ENCODE measurements around the gene PXDN. TPM values are rescaled to one million over a fixed set of nuclear protein-coding genes. Genes with fewer than 3 reads are reported as not detected.
"Not testable (repeated sequence)": the region's sequence is repeated elsewhere in the genome, so short reads cannot be mapped to it uniquely, and the experiment has no call there.

PXDN gene
- total RNA-seq, 1 donor from 2014 or later: 1.1 TPM

DNA sequence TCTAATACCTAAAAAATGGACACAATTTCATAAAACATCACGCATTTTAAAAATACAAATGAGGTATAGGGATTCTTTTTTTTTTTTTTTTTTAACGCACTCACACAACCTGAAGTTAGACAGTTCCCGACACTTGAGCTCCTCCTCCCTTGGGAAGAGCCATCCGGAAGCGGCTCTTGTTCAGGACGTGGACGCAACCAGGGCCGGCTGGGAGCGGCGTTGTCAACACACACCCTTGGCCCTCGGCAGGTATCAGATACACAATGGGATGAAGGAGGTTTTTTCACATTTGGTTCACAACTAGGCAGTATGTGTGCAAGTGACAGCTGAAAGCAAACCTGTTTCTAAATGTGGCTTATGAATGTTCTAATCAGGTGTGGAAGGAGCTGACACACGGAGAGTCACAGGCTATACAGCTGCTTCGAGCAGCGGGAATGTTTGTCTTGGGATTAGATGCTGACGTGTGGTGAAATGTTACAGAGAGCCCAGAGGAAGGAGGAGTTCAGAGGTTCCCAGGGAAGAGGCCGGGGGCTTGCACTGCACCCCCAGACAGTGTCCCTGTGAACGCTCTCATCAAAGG lies 111.1 kb downstream of the PXDN start:
- Mint-ChIP-seq H3K27ac (no peak overlapping the region), H3K4me3 (no peak overlapping the region), H3K4me1 (no peaks in the 10 kb centered on the region), H3K36me3 (ENCODE audit: low read depth) (no peaks in the 10 kb centered on the region), H3K27me3 (peaks cover 1% of the 10 kb centered on the region), H3K9me3 (no peaks in the 10 kb centered on the region)
- intact Hi-C loops (cut with micrococcal nuclease): no loop called here
- DNase-seq: no peak

- Mint-ChIP-seq H3K4me3 (no peak overlapping the region), H3K4me1 (no peaks in the 10 kb centered on the region), H3K27me3 (peaks cover 1% of the 10 kb centered on the region), H3K27ac (no peak overlapping the region), H3K9me3 (no peaks in the 10 kb centered on the region), H3K36me3 (ENCODE audit: low read depth) (no peaks in the 10 kb centered on the region)
- no peak for DNase-seq
- intact Hi-C loops (cut with micrococcal nuclease): no loop called here
Measured at GRCh38 chr2:1632510-1632909, 111.8 kb downstream of the PXDN start.

DNA sequence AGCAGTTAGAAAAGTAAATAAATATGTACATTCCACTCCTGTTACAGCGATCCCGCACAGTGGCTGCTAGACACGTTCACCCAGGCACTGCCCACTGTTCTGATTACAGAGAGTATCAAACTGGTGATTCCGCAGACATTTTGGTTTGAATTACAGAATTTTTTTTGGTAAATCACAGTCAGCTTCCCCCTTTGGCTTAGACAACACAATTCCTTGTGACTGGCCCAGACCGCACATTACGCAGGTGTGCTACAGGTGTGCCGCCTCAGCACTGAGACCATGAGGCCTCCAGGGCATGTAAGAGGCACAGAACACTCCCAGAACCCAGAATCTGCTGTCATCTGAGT lies 112.3 kb downstream of the PXDN start:
- Mint-ChIP-seq H3K4me3 (no peak overlapping the region), H3K36me3 (ENCODE audit: low read depth) (no peaks in the 10 kb centered on the region), H3K27ac (no peak overlapping the region), H3K27me3 (peaks cover 1% of the 10 kb centered on the region), H3K9me3 (no peaks in the 10 kb centered on the region), H3K4me1 (no peaks in the 10 kb centered on the region)
- intact Hi-C loops (cut with micrococcal nuclease): no loop called here
- no peak for DNase-seq

- Mint-ChIP-seq H3K36me3 (ENCODE audit: low read depth) (no peaks in the 10 kb centered on the region), H3K4me3 (no peak overlapping the region), H3K9me3 (no peaks in the 10 kb centered on the region), H3K27ac (no peak overlapping the region), H3K4me1 (no peaks in the 10 kb centered on the region), H3K27me3 (peaks cover 1% of the 10 kb centered on the region)
- no peak for DNase-seq
- intact Hi-C loops (cut with micrococcal nuclease): no loop called here
Measured at GRCh38 chr2:1631292-1632001, 112.9 kb downstream of the PXDN start.

- intact Hi-C loops (cut with micrococcal nuclease): no loop called here
- Mint-ChIP-seq H3K4me1 (no peaks in the 10 kb centered on the region), H3K4me3 (no peak overlapping the region), H3K9me3 (no peaks in the 10 kb centered on the region), H3K27ac (no peak overlapping the region), H3K27me3 (peaks cover 1% of the 10 kb centered on the region), H3K36me3 (ENCODE audit: low read depth) (no peaks in the 10 kb centered on the region)
- DNase-seq: no peak
Measured at GRCh38 chr2:1628893-1629292, 115.4 kb downstream of the PXDN start.

GRCh38 chr2:1627628-1628381 lies 116.5 kb downstream of the PXDN start:
- Mint-ChIP-seq H3K9me3 (no peaks in the 10 kb centered on the region), H3K4me1 (no peaks in the 10 kb centered on the region), H3K27ac (no peak overlapping the region), H3K36me3 (ENCODE audit: low read depth) (no peaks in the 10 kb centered on the region), H3K27me3 (peaks cover 1% of the 10 kb centered on the region), H3K4me3 (no peak overlapping the region)
- DNase-seq: no peak
- intact Hi-C loops (cut with micrococcal nuclease): no loop called here

GRCh38 chr2:1626271-1626681 lies 118.0 kb downstream of the PXDN start:
- no peak overlapping the region for H3K4me3 Mint-ChIP-seq
- intact Hi-C loops (cut with micrococcal nuclease): no loop called here

DNA sequence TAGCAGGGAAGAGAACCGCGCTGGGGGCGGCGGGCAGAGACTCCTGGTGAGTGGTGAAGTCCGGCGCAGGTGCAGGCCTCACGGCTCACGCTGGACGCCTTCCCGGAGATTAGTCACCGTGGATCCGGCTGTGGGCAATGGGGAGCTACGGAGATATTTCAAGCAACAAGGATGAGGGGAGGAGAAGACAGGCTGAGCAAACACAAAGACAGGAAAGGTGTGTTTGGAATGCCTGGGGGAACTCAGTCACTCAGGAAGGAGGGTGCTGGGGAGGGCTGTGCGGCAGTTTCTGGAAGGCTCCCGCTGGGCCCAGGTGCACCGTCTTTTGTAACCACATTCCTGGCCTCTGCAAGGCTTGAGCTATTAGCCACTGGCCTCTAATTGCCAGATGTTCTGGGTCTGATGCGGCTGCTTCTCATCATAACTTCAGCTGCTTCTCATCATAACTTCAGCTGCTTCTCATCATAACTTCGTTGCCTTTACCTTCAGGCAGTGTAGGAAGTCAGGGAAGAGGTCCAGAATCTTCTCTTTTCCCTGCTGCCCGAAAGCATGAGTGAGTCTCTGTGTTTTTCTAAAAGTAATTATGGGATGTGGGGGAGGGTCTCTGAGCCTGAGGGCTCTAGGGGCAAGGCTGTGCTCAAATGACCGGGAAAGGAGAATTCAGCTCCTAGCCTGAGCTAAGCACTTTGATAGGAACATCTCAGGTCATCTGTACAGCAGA lies 118.9 kb downstream of the PXDN start:
- H3K27me3 Mint-ChIP-seq: no peaks in the 10 kb centered on the region
- no peak for DNase-seq
- H3K27ac Mint-ChIP-seq: no peak overlapping the region
- intact Hi-C loops (cut with micrococcal nuclease): no loop called here
- no peaks in the 10 kb centered on the region for H3K9me3 Mint-ChIP-seq
- H3K36me3 Mint-ChIP-seq (ENCODE audit: low read depth): no peaks in the 10 kb centered on the region
- H3K4me1 Mint-ChIP-seq: no peaks in the 10 kb centered on the region
- no peak overlapping the region for H3K4me3 Mint-ChIP-seq

More at GRCh38 chr2:1626271-1626681, 118.0 kb downstream of the PXDN start:
- Mint-ChIP-seq H3K27me3 (no peaks in the 10 kb centered on the region), H3K9me3 (no peaks in the 10 kb centered on the region), H3K4me1 (no peaks in the 10 kb centered on the region), H3K27ac (no peak overlapping the region), H3K36me3 (ENCODE audit: low read depth) (no peaks in the 10 kb centered on the region)
- no peak for DNase-seq

DNA sequence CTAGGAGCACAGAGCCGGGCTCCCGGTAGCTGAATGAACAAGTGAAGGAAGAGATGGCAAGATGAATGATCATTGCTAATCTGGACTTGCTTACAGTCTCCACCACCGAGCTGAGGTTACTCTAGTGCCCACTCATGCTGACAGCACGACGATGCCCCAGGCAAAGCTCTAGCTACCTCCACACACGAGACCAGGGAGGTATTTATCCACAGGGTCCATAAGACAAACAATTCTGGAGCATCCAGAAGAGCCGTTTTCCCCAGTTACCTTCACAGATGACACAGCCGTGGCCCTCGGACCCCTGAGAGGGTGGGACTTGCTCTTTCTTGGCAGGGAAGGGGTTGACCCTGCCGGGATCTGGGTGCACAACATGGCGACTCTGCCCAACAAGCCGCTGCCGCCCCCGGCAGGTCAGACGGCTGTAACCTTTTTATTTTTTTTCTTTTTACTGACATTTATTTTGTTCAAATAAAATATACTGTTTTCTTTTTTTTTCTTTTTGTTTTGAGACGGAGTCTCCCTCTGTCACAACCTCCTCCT lies 120.3 kb downstream of the PXDN start:
- no peak for DNase-seq
- intact Hi-C loops (cut with micrococcal nuclease): no loop called here
- H3K4me3 Mint-ChIP-seq: no peak overlapping the region
- no peaks in the 10 kb centered on the region for H3K9me3 Mint-ChIP-seq
- H3K36me3 Mint-ChIP-seq (ENCODE audit: low read depth): no peaks in the 10 kb centered on the region
- no peaks in the 10 kb centered on the region for H3K27me3 Mint-ChIP-seq
- no peaks in the 10 kb centered on the region for H3K4me1 Mint-ChIP-seq
- no peak overlapping the region for H3K27ac Mint-ChIP-seq

DNA sequence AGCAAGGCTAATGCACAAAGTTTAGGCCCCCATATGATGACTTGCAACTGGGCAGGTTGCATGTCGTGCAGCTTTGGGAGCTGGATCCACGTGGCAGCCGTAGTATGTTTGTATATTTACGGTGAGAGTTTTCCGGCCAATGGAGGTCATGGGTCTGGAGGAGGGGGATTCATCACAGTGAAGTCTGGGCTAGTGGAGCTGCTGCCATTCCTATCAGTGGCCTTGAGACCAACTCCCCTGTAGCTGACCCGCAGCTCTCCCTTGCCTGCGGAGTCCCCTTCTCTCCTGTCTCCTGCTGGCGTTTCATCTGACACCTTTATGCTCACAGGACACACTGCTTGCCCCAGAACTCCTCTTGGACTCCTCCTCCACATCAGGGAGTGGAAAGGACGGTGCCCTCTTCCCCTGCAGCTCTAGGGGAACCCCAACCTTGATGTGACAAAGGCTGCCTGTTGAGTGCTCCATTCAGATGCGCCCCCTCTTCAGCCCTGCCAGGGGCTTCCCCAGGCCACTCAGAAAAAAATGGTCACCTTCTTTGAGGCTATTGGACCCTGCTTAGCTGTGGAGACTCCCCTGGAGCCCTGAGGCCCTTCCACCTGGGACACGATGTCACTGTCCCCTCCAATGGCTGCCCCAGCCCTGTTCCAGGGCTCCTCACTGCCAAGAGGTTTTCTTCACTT lies 121.7 kb downstream of the PXDN start:
- Mint-ChIP-seq H3K36me3 (ENCODE audit: low read depth) (no peaks in the 10 kb centered on the region), H3K4me1 (no peaks in the 10 kb centered on the region), H3K27me3 (no peaks in the 10 kb centered on the region), H3K27ac (no peak overlapping the region), H3K4me3 (no peak overlapping the region), H3K9me3 (no peaks in the 10 kb centered on the region)
- no peak for DNase-seq
- intact Hi-C loops (cut with micrococcal nuclease): no loop called here

GRCh38 chr2:1621976-1622375 lies 122.3 kb downstream of the PXDN start:
- H3K36me3 Mint-ChIP-seq (ENCODE audit: low read depth); H3K4me1 Mint-ChIP-seq; H3K27me3 Mint-ChIP-seq; H3K4me3 Mint-ChIP-seq; H3K27ac Mint-ChIP-seq; intact Hi-C loops (cut with micrococcal nuclease); H3K9me3 Mint-ChIP-seq; DNase-seq: not testable (repeated sequence)

DNA sequence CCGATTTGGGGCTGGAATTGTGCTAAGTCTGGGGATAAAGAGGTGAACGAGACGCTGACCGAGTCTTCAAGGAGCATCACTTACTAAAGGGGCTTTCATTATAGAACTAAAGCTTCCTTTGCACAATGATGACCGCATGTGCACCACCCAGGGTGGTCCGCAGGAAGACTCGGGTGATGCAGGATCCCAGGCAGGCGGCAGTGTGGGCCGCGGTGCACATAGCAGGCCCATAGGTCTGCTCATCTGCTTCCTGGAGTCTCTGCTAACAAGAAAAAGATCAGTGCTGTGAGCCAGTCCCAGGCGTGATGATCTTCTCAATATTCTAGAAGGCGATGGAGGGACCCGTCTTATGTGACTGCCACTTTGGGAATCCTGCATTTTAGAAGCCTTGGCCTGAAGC lies 122.8 kb downstream of the PXDN start:
- Mint-ChIP-seq H3K4me1 (no peaks in the 10 kb centered on the region), H3K4me3 (no peak overlapping the region), H3K27me3 (no peaks in the 10 kb centered on the region), H3K27ac (no peak overlapping the region), H3K36me3 (ENCODE audit: low read depth) (no peaks in the 10 kb centered on the region), H3K9me3 (no peaks in the 10 kb centered on the region)
- DNase-seq: no peak
- intact Hi-C loops (cut with micrococcal nuclease): no loop called here

GRCh38 chr2:1621041-1621440 lies 123.3 kb downstream of the PXDN start:
- Mint-ChIP-seq H3K9me3 (no peaks in the 10 kb centered on the region), H3K27ac (no peak overlapping the region), H3K4me1 (no peaks in the 10 kb centered on the region), H3K27me3 (no peaks in the 10 kb centered on the region), H3K36me3 (ENCODE audit: low read depth) (no peaks in the 10 kb centered on the region), H3K4me3 (no peak overlapping the region)
- no peak for DNase-seq
- intact Hi-C loops (cut with micrococcal nuclease): no loop called here

All from activated CD4-positive, alpha-beta T cell treated with anti-CD3 and anti-CD28 coated beads, Interleukin-2, amount 10 ng/mL, durations not matched to agents 24 days and 14 days (primary cell).